A549 (cell line): Measurements from ENCODE around the gene NETO2.
"Not testable (repeated sequence)": the region's sequence is repeated elsewhere in the genome, so short reads cannot be mapped to it uniquely, and the experiment has no call there.

Experiments
- CTCF ChIP-seq: fragments of >200 bp; sonication (Bioruptor Twin); formaldehyde crosslinking; IDR thresholded peaks from 3 replicates; pipeline ENCODE4 v1.5.1; 2016
- RNF2 ChIP-seq: fragments of 200-600 bp; sonication (generic); IDR thresholded peaks from 2 replicates; pipeline ENCODE4 v1.6.1; 2016; ENCODE audit warnings: low read depth, mild to moderate bottlenecking, antibody characterized with exemption, moderate library complexity, borderline replicate concordance
- ZSCAN20 ChIP-seq: fragments of 250-450 bp; sonication (Bioruptor Pico); IDR thresholded peaks from 2 replicates; pipeline ENCODE4 v1.8.0; 2022; ENCODE audit warnings: mild to moderate bottlenecking, moderate library complexity
- TF ChIP-seq, protein P1 (sequence below): IDR thresholded peaks from 2 replicates; pipeline ENCODE4 v1.6.1; 2012

DNA sequence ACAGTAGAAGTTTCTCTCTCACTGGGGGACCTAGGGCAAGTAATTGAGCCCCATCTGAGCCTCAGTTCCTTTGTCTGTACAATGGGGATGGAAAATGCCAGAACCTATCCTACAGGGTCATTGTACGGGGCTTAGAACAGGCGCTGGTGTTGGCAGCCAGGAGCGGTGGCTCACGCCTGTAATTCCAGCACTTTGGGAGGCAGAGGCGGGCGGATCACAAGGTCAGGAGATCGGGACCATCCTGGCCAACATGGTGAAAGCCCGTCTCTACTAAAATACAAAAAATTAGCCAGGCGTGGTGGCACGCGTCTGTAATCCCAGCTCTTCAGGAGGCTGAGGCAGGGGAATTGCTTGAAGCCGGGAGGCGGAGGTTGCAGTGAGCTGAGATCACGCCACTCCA, 87.7 kb downstream of the NETO2 start:
- TF ChIP-seq CTCF; RNF2; ZSCAN20 (CRISPR knock-in tag): not testable (repeated sequence)
- TF ChIP-seq, protein P1, sequence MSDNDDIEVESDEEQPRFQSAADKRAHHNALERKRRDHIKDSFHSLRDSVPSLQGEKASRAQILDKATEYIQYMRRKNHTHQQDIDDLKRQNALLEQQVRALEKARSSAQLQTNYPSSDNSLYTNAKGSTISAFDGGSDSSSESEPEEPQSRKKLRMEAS, result not testable (repeated sequence)
